Effector CD4-positive, alpha-beta T cell (primary cell): ENCODE data around the gene MACROD1.
A peak's percentile ranks its signal among the peaks of the same experiment; 100 is the strongest.

Experiments
- DNase-seq: peaks from one replicate; pipeline ENCODE4 v3.0.0-alpha.2; 2020

MACROD1 gene

DNA sequence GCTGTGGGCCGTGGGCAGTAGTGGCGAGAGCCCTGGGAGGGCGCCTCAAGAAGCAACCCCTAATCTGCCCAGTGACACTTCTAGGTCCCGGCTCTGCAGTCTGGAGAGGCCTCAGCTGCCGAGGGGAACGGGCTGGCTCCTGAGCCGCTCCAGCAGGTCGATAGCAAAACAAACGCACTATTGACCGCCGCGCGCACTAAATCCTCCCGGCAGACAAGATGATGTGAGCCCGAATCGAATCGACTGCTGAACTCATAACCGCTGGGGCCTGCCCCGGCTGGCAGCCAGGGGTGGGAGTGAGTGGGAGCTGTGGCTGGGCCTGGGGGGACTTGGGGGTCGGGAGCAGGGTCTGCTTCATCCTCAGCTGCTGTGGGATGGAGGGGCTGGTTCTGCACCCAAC is 94.1 kb downstream of the MACROD1 start:
- DNase-seq, result no peak

DNA sequence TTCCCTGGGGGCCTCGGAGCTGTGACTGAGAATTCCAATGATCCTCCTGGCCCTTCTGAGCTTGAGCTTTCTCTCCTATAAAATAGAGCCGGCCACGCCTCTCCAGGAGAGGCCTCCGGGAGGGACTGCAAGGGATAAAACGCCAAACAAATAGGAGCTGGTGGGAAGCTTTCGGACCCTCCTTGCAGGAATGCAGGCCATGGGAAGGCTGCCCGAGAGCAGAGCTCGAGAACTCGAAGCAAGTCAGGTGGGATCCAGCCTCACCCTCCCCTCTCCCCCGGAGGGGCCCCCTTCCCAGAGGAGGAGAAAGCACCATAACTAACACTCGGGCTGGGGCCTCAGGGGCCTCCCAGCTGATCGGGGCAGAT is 95.6 kb downstream of the MACROD1 start:
- DNase-seq, result no peak

DNA sequence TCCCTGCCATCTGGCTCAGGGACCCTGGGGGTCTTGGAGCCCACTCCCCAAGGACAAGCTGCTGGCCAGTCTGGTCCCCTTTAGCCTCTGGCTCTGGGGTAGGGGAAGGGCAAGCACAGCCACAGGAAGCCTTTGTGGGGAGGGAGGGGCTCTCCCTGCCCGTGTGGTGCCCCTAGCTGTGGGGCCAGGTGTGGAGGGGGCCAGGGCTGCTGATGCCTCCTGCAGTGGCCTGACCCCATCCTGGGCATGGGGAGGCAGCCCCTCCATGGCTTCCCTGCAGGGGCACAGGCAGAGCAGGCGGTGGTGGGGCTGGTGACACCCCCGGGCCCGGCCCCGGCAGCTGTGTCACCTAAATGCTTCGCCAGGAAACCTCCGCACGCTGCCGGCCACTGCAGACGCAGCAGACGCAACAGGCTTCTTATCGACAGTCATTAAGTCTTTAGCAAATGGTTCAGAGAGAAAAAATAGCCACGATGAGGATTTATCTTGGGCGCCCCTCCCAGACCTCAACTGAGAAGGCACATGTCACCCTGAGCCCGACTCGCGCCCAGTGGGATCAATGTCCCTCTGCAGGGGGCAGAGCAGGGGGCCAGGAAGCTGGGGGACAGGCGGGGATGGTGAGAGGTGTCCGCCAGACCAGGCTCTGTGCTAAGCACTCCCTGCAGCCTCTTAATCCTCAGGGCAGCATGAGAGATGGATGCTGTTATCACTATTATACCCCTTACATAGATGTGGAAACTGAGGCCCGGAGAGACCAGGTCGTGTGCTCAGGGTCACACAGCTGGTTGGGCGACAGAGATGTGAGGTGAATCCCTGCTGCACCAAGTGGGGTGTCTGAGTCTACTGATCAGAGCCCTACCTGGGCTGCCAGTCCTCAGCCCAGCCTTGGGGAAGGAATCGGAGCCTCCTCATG is 96.3 kb downstream of the MACROD1 start:
- DNase-seq, result no peak

DNA sequence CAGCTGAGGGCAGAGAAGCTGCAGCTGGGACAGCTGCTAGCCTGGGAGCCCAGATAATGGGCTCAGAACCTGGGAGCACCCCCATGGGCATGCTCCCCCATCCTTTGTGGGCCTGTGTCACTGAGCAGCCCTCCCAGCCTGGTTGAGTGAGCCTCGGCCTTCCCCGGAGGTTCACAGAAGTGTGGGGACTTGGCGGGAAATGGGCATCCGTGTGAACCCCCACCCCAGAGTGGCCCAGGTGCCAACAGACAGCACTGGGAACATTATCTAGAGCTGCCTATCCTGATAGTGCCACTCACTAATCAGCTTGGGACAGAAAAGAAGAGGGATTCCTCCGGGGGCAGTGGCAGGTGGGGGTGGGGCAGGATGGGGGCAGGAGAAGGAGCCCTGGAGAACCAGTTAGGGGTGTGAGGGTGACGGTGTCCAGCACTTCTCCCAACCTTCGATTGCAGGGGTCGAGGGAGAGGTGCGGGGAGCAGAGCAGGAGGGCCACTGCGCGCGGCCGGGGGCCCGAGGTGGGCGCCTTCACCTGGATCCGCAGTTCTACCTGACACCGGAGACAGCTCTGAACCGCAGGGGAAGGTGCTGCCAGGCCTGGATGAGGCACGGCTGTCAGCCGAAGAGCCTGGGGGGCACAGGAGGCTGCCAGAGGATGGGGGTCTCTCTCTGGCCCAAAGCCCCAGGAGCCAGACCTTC is 97.1 kb downstream of the MACROD1 start:
- no peak for DNase-seq

DNA sequence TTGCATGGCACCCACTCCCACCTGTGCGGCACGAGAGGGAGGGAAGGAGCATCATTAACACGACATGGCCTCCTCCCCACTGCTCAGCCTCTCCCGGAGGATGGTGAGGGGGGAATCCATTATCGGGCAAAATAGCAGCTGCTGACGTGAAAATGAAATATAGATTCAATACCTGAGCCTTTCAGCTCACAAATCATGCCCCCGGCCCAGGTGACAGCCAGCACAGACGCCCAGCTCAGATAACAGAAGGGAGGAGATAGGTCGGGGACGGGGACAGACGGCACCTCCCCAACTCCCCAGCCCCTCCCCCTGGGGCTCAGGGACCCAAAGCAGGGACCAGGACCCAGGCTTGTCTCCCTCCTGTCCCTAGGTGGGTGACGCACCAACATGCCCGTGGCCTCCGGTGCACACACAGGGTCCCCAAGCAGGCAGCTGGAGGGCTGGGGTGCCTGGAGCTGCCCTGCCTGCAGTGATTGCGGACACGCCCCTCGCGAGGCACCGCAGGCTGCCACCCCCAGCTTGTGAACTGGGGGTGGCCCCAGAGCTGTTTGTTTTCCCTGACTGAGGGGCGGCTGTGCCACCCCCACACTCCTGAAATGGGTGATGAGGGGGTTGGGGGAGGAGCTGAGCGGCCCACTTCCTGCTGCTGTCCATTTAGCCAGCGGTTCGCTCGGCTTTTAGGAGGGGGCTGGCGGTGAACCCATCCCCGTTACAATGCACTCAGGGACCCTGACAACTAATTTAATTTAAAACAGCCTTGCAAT is 98.5 kb downstream of the MACROD1 start:
- no peak for DNase-seq

DNA sequence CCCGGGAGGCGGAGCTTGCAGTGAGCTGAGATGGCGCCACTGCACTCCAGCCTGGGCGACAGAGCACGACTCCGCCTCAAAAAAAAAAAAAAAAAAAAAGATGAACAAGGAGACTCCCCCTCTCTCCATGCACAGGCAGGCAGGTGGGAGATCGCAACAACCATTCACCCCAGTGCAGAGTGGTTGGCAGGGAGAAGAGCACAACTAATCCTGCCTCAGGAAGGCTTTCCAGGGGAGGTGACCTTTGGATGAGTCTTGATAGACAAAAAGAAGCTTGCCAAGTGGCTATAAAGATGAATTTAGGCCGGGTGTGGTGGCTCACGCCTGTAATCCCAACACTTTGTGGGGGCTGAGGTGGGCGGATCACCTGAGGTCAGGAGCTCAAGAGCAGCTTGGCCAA is 100.2 kb downstream of the MACROD1 start:
- DNase-seq, result no peak

DNA sequence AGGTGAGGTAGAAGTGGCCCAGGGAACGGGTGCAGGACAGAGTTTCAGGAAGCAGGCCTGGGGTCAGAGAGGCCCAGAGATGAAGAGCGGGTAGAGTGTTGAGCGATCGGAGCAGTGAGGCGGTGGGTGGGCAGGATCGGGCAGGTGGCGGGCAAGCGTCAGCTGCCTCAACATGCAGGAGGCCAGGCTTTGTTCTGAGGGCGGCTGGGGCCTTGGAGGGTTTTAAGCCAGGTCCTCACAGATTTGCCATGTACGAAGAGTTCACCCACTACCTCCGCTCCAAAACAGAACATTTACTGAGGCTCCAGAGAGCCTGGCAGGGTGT is 100.8 kb downstream of the MACROD1 start:
- no peak for DNase-seq

DNA sequence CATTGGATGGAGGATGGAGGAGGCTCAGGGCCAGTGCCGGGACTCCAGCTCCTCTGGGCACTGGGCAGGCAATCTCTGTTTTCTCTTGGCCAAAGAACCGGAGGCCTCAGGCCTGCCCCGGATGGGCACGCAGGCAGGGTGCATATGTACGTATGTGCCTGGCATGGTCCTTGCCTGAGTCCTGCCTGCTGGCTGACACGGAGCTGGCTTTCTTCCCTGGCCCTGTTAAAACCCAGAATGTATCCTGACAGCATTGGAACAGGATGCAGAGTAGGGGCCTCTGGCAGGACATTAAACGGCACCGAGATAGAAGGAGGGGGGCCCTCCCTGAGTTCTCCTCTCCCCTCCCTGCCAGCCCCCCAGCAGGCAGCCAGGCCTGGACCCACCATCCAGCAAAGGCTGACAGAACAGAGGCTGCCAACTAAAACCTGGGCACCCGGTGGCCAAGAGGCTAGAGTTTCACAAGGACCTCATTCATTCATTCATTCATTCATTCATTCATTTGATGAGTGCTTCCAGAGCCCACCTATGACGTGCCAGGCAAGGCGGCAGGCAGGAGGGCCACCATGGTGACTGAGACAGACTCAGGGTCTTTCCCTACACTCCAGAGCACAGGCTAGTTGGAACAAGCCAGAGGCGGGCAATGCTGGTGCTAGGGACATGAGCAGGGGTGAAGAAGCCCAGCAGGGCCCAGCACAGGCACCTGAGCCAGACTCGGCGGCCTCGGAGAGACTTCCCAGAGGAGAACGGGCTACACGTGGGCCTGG is 101.4 kb downstream of the MACROD1 start:
- DNase-seq, result no peak

DNA sequence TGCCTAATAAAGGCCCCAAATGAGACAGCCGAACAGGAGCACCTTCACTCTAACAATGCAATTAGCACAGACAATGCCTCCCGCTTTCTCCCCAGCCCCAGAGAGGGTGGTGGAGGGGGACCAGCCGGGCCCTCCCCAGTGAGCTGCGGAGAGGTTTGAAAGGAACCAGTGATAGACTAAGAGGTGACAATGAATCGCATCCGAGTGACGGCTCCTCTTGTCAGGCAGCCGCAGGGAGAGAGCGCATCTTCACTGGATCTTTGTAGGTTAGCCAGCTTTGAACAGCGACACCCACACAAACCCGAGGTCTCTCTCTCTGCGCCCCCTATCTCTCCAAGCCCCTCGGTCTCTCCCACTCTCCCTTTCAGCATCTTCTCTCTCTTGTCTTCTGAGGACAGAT is 102.1 kb downstream of the MACROD1 start:
- no peak for DNase-seq

DNA sequence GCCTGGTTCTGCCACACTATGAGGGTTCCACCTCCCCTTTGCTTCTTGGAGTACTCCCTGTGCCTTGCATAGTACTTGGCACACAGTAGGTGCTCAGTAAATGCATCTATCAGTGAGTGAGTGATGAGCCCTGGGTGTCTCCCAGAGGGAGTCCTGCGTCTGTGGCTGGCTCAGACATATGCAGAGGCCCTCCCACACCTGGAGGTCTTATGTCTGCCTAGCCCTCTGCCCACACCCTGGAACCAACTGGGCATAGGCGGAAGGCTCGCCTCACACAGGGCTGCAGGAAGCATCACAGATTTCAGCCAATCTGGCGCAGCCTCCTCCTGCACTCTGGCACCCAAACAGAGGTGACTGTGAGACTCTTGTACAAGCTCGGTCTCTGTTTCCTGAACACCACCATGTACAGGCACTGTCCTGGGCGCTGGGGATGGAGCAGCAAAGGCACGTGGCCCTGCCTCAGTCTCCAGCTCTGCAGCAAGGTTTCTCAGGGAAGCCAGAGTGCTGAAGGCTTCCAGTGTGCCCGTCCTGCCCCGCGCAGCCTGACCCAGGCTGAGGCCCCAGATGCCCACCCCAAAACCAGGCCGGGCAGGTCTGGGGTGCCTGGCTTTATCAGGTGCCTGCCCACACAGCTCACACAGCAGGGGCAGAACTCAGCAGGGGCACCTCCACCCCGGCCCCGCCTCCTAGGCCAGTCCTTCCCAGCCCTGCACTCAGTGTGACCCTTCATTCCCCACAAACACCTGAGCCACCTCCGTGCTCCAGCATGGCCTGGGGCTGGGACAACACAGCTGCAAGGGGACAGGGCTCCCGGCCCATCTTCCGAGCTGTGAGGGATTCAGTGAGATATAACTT is 103.5 kb downstream of the MACROD1 start:
- DNase-seq, result no peak

DNA sequence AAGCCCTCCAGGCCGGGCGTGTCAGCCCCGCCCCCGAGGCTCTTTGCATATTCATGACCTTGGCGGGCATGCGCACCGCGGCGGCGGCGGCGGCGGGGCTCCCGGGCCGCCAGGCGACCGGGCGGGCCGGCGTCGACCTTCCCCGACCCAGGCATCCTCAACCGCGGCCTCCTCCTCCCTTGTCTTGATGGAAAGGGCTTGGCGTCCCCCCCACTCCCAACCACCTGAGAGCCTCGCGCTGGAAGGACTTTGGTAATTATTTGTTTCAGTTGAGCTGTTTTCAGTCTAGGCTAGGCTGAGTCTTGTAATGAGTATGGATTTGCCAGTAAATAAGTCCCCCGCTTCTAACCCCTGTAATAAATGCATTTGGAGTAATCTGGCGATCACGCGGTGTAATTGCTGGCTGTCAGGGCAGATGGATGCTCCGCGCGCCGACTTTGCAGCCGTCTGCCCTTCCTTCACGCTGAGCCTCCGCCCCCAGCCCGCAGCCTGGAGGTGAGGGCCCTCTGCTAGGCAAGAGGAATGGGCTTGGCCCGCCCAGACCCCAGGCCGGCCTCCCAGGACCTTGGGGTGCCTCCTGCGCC is 105.0 kb downstream of the MACROD1 start:
- peak; percentile 19 for DNase-seq

DNA sequence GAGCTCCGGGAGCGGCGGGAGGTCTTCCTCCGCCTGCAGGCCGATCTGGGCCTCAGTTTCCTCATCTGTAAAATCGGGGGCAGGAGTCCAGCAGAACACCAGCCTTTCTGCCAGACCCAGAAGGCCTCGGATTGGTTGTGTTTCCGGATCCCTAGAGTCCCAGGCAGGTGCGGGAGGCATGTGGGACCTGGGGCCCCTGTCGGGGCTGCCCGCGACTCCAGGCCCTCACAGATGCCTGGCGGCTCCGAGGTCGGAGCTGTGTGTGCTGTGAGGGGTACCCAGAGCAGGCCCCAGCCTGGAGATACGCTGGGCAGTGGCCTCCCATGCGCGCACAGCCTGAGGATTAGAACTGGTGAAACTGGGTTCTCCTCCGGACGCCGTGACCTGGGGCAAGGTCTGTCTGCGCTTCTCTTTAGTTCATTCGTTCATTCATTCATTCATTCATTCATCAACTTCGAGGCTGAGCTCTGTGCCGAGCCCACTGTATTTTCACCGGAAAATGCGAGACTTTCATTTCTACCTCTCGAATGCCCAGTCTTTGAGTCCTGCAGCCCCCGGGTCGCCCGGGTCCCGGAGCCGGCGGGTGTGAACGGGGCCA is 105.6 kb downstream of the MACROD1 start:
- no peak for DNase-seq

DNA sequence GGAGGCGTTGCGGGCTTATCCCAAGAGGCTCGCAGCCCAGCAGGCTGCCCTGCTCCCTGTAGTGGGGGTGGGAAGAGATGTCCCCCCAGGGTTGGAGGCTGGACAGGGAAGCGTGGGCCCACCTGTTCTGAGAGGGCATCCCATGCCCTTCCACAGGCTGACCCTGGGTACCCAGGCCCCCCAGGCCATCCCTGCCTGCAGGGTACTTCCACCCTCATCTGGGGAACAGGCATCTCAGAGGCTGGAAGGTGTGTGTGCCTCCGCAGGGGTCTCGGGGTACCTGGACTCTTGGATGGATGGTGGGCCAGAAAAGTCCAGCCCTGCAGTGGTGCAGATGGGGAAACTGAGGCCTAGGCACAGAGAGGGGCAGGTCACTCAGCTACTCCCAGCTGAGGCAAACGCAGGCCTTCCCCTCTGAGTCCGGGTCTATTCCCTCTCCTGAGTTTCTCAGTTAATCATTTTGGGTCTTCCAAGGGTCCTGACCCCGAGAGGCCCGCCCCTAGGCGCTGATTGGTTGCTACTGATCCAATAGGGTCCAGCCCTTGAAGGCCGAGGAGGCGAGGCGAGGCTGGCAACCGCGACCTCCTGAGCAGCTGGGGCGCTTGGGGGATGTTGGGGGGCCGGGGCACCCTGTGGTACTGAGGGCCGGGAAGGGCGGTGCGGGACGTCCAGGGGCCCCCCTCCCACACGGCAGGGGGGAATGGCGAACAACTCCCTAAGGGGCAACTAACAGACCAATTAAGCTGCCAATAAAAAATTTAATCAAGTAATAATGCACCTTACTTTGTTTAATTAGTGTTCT is 106.4 kb downstream of the MACROD1 start:
- DNase-seq, result no peak

DNA sequence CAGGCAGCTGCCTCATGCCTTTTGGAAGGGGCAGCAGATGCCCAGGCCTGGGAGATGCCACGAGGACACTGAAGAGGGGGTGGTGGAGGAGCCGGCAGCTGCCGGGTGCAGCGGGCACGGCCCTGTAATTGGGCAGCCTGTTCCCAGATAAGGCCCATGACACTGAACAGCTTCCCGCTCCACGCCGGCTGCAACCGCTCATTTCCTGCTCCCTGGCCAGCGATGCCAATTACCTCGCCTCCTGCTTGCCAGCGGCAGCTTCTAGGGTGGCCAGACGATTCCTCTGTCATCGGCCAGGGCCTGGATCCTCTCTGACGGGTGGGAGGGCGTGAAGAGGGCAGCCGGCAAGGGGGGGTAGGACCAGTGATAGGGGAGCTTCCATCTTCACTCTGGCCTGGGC is 107.4 kb downstream of the MACROD1 start:
- DNase-seq, result no peak

DNA sequence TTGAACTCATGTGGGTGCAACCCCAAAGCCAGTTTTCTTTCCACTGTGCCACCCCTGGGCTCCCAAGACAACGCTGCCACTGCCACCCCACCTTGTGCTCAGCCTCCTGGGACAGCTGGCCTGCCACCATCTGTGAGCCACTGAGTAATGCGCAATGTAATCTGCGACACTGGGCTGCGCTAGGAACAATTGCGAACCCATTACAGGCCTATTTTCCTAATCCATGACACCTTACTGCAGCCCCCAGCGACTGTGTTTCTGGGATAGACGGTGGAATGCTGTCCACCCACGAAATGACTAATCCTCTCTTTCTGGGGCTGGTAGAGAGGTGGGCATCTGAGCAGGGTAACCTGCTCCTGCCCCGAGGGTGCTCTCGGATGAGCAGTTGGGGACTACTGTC is 108.0 kb downstream of the MACROD1 start:
- DNase-seq, result no peak

DNA sequence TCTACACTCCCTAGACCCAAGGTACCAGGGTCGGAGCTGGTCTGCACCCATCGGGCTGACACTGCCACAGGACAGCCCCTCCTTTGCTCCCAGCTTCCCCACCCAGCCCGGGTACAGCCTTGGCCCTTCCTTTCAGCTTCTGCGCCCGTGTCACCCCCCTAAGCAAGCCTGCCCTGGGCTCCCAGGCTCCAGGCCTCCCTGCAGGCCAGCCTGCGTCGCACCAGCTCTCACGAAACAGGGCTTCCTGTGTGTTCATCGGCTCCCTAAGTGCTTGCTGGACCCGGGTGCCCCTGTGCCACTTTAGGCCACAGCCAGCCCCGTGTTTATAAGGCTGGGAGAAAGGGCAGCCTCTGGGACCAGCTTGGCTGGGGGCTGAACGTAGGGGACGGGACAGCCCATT is 109.1 kb downstream of the MACROD1 start:
- no peak for DNase-seq

DNA sequence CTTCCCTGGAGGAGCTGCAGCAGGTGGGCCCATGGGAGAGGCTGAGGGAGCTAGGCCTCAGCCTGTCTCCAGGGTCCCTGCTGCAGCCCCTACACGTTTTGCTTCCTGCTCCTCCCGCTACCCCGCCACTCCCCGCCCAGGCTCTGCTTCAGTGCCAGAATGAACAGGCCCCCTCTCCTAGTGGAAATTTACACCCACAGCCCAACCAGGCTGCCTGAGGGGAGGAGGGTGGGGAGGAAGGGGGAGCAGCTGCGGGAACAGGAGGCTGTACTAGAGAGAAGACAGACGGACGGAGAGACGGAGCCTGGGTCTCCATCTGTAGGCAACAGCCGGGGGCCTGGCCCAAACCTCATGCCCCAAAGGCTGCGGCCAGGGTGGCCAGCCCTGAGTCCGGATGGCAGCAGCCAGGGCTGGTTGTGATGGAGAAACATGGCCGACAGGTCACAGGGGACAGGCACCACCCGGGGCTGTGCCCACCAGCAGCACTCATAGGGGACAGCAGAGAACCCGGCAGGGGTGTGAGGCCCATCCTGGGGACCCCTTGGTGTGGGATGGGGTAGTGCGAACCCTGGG is 109.6 kb downstream of the MACROD1 start:
- no peak for DNase-seq

DNA sequence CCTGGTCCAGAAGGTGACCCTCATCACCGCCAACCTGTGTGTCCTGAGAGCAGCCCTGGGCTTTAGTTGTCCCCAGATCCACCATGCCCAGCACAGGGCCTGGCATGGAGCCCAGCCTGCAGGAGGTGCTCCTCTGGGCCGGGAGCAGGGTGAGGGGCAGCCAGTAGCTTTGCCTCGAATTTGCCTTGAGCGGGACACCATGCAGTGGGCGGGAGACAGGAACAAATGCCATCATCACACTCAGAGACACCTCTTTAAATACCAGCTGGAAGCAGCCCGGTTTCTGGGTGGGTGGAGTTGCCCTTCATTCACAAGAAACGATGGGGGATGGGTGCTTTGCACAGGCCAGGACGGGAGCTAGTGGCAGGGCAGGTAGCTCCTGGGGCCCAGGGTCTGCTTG is 110.8 kb downstream of the MACROD1 start:
- no peak for DNase-seq

DNA sequence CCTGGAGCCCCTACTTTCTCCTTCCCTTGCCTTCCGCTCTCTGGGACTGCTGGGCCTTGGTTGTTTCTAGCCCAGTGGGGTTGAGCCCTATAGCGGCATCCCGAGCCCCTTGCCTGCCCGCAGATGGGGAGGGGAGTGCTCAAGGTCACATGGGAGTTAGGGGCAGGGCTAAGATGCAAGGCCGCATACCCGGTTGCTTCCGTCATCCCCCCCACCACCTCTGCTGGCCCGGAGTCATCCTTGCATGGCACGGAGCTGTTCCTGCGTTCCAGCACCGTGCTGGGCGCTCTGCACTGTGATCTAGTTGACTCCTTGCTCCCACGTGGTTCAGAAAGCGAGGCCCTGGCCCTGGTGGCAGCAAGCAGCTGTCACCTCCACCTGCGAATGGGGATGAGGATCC is 112.2 kb downstream of the MACROD1 start:
- no peak for DNase-seq
